ENCODE data around the gene SMIM32.

Gene SMIM32

DNA sequence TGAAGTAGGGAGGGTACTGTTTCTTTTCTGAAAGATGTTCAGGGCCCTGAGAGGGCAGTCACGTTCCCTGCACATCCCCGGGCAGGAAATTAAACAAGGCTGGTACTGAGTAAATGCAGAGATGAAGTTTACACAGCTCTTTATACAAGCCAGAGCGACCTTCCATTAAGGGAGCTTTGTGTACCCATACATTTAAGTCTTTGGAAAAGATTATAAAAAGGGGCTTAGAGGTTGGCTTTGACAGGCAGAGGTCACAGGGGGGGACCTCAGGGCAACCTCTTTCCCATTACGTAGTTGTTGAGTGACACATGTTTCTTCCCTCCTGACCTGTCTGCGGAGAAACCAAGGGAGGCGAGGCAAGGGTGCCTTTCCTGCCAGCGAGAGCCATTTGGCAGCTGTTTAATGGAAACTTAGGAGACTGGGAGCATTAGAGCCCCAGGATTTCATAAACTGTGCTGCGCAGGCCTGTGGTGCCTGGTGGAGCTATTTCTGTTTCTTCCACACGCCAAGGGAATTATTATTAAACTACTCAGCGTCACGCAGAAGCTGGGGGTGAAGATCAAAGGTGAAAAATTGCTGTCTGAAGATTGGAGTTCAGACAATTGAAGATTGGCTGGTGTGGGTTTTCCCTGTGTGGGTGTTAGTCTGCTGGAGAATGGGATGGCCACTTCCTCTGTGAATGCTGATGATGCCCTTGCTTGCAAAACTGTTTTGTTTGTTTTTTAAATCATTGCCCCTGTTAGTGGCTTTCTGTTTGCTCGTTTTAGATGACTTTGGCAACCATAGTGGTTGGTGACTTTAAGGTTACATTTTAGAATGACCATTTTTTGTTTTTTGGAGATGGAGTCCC is 3.2 kb upstream of the SMIM32 start:
- TF ChIP-seq, protein P1, sequence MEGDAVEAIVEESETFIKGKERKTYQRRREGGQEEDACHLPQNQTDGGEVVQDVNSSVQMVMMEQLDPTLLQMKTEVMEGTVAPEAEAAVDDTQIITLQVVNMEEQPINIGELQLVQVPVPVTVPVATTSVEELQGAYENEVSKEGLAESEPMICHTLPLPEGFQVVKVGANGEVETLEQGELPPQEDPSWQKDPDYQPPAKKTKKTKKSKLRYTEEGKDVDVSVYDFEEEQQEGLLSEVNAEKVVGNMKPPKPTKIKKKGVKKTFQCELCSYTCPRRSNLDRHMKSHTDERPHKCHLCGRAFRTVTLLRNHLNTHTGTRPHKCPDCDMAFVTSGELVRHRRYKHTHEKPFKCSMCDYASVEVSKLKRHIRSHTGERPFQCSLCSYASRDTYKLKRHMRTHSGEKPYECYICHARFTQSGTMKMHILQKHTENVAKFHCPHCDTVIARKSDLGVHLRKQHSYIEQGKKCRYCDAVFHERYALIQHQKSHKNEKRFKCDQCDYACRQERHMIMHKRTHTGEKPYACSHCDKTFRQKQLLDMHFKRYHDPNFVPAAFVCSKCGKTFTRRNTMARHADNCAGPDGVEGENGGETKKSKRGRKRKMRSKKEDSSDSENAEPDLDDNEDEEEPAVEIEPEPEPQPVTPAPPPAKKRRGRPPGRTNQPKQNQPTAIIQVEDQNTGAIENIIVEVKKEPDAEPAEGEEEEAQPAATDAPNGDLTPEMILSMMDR (IDR thresholded peaks at IDR 0.05; ENCODE audit: poor library complexity, severe bottlenecking), result no peak
- ATAC-seq (ENCODE audit: low read depth) (no peak), DNase-seq (ENCODE audit: low spot score) (no peak)
- Histone ChIP-seq H3K36me3 (ENCODE audit: low read depth) (no peaks in the 10 kb centered on the region), H3K27me3 (ENCODE audit: insufficient read depth, poor library complexity, severe bottlenecking) (peaks cover 35% of the 10 kb centered on the region), H3K4me3 (ENCODE audit: severe bottlenecking) (no peak overlapping the region), H3K27ac (ENCODE audit: poor library complexity, severe bottlenecking) (no peak overlapping the region), H3K9me3 (ENCODE audit: severe bottlenecking) (no peaks in the 10 kb centered on the region), H3K4me1 (ENCODE audit: insufficient read depth, poor library complexity, severe bottlenecking) (no peaks in the 10 kb centered on the region)

DNA sequence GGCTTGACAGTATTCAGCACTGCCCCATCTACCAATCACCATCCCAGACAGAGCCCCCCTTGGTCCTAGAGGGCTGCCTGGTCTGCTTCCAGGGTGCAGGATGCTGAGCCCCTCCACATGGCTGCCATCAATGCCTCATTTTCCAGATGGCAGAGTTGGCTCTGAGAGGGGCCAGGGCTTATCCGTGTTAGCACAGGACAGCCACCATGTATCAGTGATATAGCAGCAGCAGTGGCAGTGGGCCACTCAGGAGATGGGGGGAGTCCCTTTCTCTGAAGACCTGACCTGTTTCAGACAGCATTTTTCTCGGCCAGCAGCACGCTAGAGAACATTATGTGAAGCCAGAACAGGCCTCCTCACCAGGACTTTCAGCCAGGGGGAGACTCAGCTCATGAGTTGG is 1.6 kb upstream of the SMIM32 start:
- Histone ChIP-seq H3K4me3 (ENCODE audit: severe bottlenecking) (no peak overlapping the region), H3K27ac (ENCODE audit: poor library complexity, severe bottlenecking) (no peak overlapping the region), H3K9me3 (ENCODE audit: severe bottlenecking) (no peaks in the 10 kb centered on the region), H3K4me1 (ENCODE audit: insufficient read depth, poor library complexity, severe bottlenecking) (no peaks in the 10 kb centered on the region), H3K27me3 (ENCODE audit: insufficient read depth, poor library complexity, severe bottlenecking) (peaks cover 40% of the 10 kb centered on the region), H3K36me3 (ENCODE audit: low read depth) (no peaks in the 10 kb centered on the region)
- TF ChIP-seq, protein P1 (IDR thresholded peaks at IDR 0.05; ENCODE audit: poor library complexity, severe bottlenecking), result no peak
- DNase-seq (ENCODE audit: low spot score) (no peak), ATAC-seq (ENCODE audit: low read depth) (no peak)

DNA sequence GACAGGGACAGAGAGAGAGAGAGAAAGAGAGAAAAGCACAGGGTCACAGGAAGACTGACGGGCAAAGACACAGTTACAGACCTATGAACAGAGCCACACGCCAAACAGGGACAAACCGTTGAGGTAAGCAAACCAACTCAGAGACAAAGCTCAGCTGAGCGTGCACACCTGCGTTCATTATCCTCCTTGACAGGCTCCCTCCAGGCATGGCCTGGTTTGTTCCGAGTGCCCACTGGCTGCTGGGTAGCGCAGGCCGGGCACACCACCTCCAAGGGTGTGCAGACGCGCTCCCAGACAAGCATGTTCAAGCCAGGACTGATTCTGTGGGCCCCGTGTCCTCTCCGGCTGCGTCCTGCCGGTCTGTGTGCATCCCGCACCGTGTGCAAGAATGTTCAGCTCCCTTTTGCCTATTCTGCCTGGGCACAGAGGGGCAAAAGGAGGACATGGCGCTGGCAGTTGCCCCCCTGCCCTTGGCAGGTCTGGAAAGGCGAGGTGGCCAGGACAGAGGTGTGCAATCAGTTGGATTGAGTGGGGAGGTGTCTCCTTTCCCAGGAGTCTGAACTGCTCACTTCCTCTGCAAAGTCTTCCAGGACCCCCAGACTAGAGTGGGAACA is 467 bp upstream of the SMIM32 start:
- Histone ChIP-seq H3K4me3 (ENCODE audit: severe bottlenecking) (peak overlapping the region; percentile 13), H3K36me3 (ENCODE audit: low read depth) (no peaks in the 10 kb centered on the region), H3K9me3 (ENCODE audit: severe bottlenecking) (no peaks in the 10 kb centered on the region), H3K27ac (ENCODE audit: poor library complexity, severe bottlenecking) (no peak overlapping the region), H3K27me3 (ENCODE audit: insufficient read depth, poor library complexity, severe bottlenecking) (peaks cover 40% of the 10 kb centered on the region), H3K4me1 (ENCODE audit: insufficient read depth, poor library complexity, severe bottlenecking) (no peaks in the 10 kb centered on the region)
- ATAC-seq (ENCODE audit: low read depth) (peak; percentile 22), DNase-seq (ENCODE audit: low spot score) (no peak)
- TF ChIP-seq, protein P1 (IDR thresholded peaks at IDR 0.05; ENCODE audit: poor library complexity, severe bottlenecking), result no peak

DNA sequence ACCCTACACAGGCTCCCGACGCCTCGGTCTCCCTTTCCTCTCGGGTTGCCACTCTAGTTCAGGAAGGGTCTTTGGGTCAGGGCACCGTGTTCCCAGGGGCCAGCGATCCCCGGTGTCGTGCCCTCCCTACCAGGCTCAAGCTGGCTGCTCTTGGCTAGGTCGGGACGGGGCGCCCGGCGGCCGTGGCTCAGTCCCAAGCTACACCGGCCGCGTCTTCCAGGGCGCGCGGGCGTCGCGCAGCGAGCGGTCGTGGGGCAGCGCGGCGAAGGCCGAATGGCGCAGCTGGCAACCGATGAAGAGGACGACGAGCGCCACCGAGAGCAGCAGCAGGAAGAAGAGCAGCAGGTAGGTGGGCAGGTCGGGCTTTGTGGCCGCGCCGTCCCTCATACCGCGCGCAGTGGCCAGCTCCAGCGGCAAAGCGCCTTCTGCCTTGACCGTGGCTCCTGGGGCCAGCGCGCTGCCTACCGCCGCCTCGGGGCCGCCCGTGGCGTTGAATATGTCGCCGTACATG is 892 bp downstream of the SMIM32 start:
- no peak overlapping the region for H3K27ac ChIP-seq (ENCODE audit: poor library complexity, severe bottlenecking)
- TF ChIP-seq, protein P1 (IDR thresholded peaks at IDR 0.05; ENCODE audit: poor library complexity, severe bottlenecking), result no peak
- H3K9me3 ChIP-seq (ENCODE audit: severe bottlenecking), result no peaks in the 10 kb centered on the region
- peaks cover 5% of the 10 kb centered on the region for H3K36me3 ChIP-seq (ENCODE audit: low read depth)
- no peaks in the 10 kb centered on the region for H3K4me1 ChIP-seq (ENCODE audit: insufficient read depth, poor library complexity, severe bottlenecking)
- H3K4me3 ChIP-seq (ENCODE audit: severe bottlenecking), result peak overlapping the region; percentile 13
- peak; percentile 30 for ATAC-seq (ENCODE audit: low read depth)
- peaks cover 40% of the 10 kb centered on the region for H3K27me3 ChIP-seq (ENCODE audit: insufficient read depth, poor library complexity, severe bottlenecking)
- DNase-seq (ENCODE audit: low spot score), result no peak
